Mesothelial cell of epicardium (in vitro differentiated cells): ENCODE results near the gene DGKB. TPM values are rescaled to one million over a fixed set of nuclear protein-coding genes. Genes with fewer than 3 reads are reported as not detected.

Source experiments
- DNase-seq, 2 experiments: peaks; one replicate each; pipeline ENCODE4 v3.0.0; 2021; ENCODE audit warnings: low spot score in 2 of 2; ENCODE audit not compliant: unreplicated experiment in 2 of 2
- H3K27ac Mint-ChIP-seq: 2 replicates; pipeline ENCODE4 v1.8.0; 2021; ENCODE audit warnings: mixed read lengths
- H3K27me3 Mint-ChIP-seq: 2 replicates; pipeline ENCODE4 v1.8.0; 2021; ENCODE audit warnings: low read depth, mixed read lengths
- H3K36me3 Mint-ChIP-seq: 2 replicates; pipeline ENCODE4 v1.8.0; 2021; ENCODE audit warnings: mixed read lengths
- H3K4me1 Mint-ChIP-seq: 2 replicates; pipeline ENCODE4 v1.8.0; 2021; ENCODE audit warnings: mixed read lengths
- H3K4me3 Mint-ChIP-seq: 2 replicates; pipeline ENCODE4 v1.8.0; 2021; ENCODE audit warnings: mild to moderate bottlenecking, moderate library complexity, mixed read lengths
- H3K9me3 Mint-ChIP-seq: 2 replicates; pipeline ENCODE4 v1.8.0; 2021; ENCODE audit warnings: mixed read lengths
- total RNA-seq: library from RNA; stranded (reverse); gene quantifications from 3 replicates; pipeline ENCODE4 v1.2.1, GENCODE V29; 2021
- TF ChIP-seq, protein P1 (sequence below): fragments of 200-600 bp; sonication (generic); IDR thresholded peaks from one replicate; pipeline ENCODE4 v1.5.0; 2021; ENCODE audit warnings: antibody characterized with exemption; ENCODE audit not compliant: unreplicated experiment

DGKB gene
- total RNA-seq, 1 donor from 2014 or later: 3.9 TPM

DNA sequence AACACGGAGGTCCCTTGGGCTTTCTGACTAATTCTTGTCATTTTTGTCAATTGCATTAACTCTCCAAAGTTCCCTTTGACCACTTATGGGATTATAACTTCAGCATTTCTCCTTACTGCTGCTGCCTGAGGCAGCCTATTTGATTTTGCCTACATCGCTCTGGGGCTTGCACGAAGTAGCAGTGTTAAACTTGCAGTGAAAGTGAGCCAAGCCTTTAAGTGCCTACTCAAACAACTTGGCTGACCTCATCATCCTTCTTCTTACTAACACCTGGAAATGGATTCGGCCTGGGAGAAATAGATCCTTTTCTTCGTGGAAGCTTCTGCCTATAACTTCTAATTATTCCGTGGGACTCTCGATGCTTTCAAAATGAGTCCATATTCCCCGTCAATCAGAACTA, 76.6 kb downstream of the DGKB start:
- TF ChIP-seq, protein P1, sequence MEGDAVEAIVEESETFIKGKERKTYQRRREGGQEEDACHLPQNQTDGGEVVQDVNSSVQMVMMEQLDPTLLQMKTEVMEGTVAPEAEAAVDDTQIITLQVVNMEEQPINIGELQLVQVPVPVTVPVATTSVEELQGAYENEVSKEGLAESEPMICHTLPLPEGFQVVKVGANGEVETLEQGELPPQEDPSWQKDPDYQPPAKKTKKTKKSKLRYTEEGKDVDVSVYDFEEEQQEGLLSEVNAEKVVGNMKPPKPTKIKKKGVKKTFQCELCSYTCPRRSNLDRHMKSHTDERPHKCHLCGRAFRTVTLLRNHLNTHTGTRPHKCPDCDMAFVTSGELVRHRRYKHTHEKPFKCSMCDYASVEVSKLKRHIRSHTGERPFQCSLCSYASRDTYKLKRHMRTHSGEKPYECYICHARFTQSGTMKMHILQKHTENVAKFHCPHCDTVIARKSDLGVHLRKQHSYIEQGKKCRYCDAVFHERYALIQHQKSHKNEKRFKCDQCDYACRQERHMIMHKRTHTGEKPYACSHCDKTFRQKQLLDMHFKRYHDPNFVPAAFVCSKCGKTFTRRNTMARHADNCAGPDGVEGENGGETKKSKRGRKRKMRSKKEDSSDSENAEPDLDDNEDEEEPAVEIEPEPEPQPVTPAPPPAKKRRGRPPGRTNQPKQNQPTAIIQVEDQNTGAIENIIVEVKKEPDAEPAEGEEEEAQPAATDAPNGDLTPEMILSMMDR: no peak
- H3K4me3 Mint-ChIP-seq: no peak overlapping the region
- DNase-seq: no peak
- no peaks in the 10 kb centered on the region for H3K27me3 Mint-ChIP-seq
- H3K27ac Mint-ChIP-seq: no peak overlapping the region
- no peaks in the 10 kb centered on the region for H3K36me3 Mint-ChIP-seq
- peaks cover 3% of the 10 kb centered on the region for H3K9me3 Mint-ChIP-seq
- no peaks in the 10 kb centered on the region for H3K4me1 Mint-ChIP-seq

DNA sequence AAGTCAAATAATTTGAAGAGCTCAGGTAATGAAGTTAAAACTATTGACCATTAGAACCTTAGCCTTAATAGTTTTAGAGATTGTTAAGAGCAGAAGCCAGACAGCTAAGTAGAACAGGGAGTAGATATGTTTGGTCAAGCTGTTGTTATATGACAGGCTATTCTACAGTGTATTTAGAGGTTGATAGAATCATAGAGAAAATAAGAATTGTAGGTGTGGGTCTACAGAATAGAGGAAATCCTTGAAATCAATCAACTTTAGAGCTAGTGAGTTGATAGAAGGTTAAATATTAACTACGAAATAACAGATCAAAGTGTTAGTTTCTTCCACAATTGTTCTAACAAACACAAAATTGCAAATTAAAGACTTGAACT, 80.1 kb downstream of the DGKB start:
- H3K36me3 Mint-ChIP-seq: no peaks in the 10 kb centered on the region
- TF ChIP-seq, protein P1: no peak
- no peaks in the 10 kb centered on the region for H3K4me1 Mint-ChIP-seq
- no peak overlapping the region for H3K4me3 Mint-ChIP-seq
- no peaks in the 10 kb centered on the region for H3K27me3 Mint-ChIP-seq
- peaks cover 3% of the 10 kb centered on the region for H3K9me3 Mint-ChIP-seq
- no peak overlapping the region for H3K27ac Mint-ChIP-seq
- no peak for DNase-seq

DNA sequence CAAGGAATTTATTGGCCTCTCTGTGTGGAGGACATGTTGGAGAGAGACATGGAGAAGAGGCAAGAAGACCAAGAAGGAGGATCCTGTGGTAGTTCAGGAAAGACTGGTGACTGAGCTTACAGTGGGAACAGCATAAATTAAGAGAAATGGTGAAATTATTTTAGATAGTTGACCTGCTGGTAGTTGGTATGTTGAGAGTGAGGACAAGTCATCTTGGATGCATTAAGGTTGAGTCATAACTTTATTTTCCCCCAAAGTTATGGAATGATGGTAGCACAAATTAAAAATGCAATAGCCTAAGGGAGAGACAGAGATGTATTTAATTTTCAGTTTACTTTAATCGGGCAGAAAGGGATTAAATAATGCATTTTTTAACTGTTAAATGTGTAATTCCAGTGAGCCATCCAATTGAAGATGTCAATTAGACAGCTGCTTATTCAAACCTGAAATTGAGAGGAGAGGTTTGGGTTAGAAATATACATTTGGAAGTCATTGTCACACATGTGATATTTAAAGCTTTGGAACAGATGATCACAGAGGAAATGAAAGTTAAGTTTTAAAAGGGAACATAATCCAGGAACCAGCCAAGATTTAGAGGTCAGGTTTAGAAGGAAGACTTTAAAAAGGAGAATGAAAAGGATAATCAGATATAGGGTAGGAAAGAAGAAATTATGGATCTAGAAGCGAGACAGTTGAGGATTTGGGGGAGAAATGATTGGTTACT, 80.6 kb downstream of the DGKB start:
- no peak for DNase-seq
- no peaks in the 10 kb centered on the region for H3K4me1 Mint-ChIP-seq
- H3K36me3 Mint-ChIP-seq: no peaks in the 10 kb centered on the region
- H3K27ac Mint-ChIP-seq: no peak overlapping the region
- H3K9me3 Mint-ChIP-seq: peaks cover 3% of the 10 kb centered on the region
- no peaks in the 10 kb centered on the region for H3K27me3 Mint-ChIP-seq
- TF ChIP-seq, protein P1: no peak
- no peak overlapping the region for H3K4me3 Mint-ChIP-seq

DNA sequence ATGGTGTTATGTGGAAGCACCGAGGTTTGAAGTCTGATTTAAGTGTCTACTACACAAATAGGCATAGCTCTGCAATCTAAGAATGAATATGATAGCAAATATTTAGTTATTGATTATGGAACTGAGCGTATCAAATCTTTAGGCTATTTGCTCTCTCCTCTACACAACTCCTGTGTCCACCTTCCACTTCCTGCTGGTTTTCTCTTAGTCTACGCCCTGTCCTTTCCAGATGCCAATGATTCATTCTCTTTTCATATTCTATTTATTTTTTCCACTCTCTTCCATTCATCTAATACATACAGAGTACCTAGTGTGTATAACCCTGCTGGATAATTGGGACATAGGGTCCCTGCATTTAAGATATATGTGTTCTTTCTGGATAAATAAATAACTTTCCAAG, 83.7 kb downstream of the DGKB start:
- Mint-ChIP-seq H3K27ac (no peak overlapping the region), H3K27me3 (no peaks in the 10 kb centered on the region), H3K4me1 (peaks cover 8% of the 10 kb centered on the region), H3K9me3 (peaks cover 3% of the 10 kb centered on the region), H3K4me3 (no peak overlapping the region), H3K36me3 (no peaks in the 10 kb centered on the region)
- TF ChIP-seq, protein P1: no peak
- no peak for DNase-seq

DNA sequence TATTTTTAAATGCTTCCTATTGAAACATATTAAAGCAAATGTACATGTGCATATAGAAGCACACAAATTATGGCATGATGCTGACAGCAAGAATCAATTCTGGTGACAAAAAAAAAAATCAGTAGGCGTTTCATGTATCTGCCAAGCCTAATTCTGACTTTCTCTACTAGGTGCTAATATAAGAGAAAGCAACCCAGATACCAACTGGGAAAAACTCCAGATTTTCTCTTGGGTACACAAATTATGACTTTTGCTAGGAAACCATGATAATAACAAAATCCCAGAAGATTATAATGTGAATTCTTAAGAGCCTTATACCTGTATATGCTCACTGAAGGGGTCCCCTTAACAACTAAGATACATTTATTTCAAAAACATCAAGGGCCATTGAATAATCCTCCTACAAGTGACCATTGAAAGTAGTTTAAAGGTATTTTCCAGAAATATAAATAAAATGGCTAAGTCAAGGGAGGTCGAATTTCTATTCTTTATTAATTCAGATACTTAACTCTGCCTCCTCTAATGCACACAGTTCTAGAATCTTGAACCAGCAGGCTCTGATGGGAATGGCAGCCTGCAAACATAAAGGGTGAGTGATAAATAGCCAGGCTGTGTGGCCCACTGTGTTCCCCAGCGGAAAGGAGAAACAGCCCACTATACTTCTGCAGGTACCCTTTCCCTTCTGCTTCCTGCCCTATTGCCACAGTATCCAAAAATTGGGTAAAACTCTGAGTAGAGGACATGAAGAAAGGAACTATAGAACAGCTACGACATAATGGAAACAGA, 84.5 kb downstream of the DGKB start:
- TF ChIP-seq, protein P1: no peak
- peaks cover 8% of the 10 kb centered on the region for H3K4me1 Mint-ChIP-seq
- H3K9me3 Mint-ChIP-seq: peaks cover 3% of the 10 kb centered on the region
- H3K27ac Mint-ChIP-seq: no peak overlapping the region
- H3K36me3 Mint-ChIP-seq: no peaks in the 10 kb centered on the region
- H3K4me3 Mint-ChIP-seq: no peak overlapping the region
- H3K27me3 Mint-ChIP-seq: no peaks in the 10 kb centered on the region
- DNase-seq: no peak
